SK-N-SH (cell line): ENCODE results near the gene PNPLA1. TPM values are rescaled to one million over a fixed set of nuclear protein-coding genes. Genes with fewer than 3 reads are reported as not detected.

Experiments used
- CTCF ChIA-PET: fragments of 300-600, 350-600 bp; formaldehyde crosslinking; extraction: SDS; loops from one replicate; lab custom pipeline; 2021; lab: Yijun Ruan, JAX
- POLR2A ChIA-PET: fragments of 350-600 bp; sonication (Branson Sonifier 250); formaldehyde crosslinking; extraction: SDS; loops from one replicate; lab custom pipeline; 2020; ENCODE audit warnings: antibody characterized with exemption, inconsistent platforms; lab: Yijun Ruan, JAX
- DNase-seq: peaks from one replicate; pipeline ENCODE4 v3.0.0; 2012
- H2AFZ ChIP-seq: fragments of 200-600 bp; sonication (generic); 2 replicates; pipeline ENCODE4 v1.8.1; 2016; ENCODE audit warnings: antibody characterized with exemption, mild to moderate bottlenecking, low read depth
- H3F3A ChIP-seq: fragments of 200-600 bp; sonication (generic); replicated peaks from 2 replicates; pipeline ENCODE3; 2016; ENCODE audit warnings: antibody characterized with exemption, mild to moderate bottlenecking; ENCODE audit not compliant: insufficient read depth
- H3K27ac ChIP-seq, 2 experiments: fragments of 200-500 bp in 1 of 2; fragments of 200-600 bp in 1 of 2; sonication (Bioruptor generic) in 1 of 2; sonication (generic), shearing (Covaris generic) in 1 of 2; 2 replicates each; pipeline versions ENCODE4 v1.5.1 to v1.6.1; 2014 to 2016; ENCODE audit warnings: low read depth in 2 of 2, inconsistent platforms in 1 of 2, low read length in 1 of 2, mild to moderate bottlenecking in 1 of 2, mixed read lengths in 1 of 2
- H3K27me3 ChIP-seq: fragments of 200-600 bp; sonication (generic), shearing (Covaris generic); 2 replicates; pipeline ENCODE4 v1.6.1; 2016; ENCODE audit warnings: mixed run types; ENCODE audit not compliant: insufficient read depth
- H3K36me3 ChIP-seq, 2 experiments: fragments of 200-500 bp in 1 of 2; fragments of 200-600 bp in 1 of 2; sonication (Bioruptor generic) in 1 of 2; sonication (generic) in 1 of 2; replicated peaks in 1 of 2; 2 replicates each; pipeline versions ENCODE3 to v1.5.1; 2014 to 2016; ENCODE audit warnings: low read length in 1 of 2, mild to moderate bottlenecking in 1 of 2; ENCODE audit not compliant: insufficient read depth in 2 of 2, control insufficient read depth in 1 of 2
- H3K4me1 ChIP-seq, 2 experiments: fragments of 200-500 bp in 1 of 2; fragments of 200-600 bp in 1 of 2; sonication (Bioruptor generic) in 1 of 2; sonication (generic), shearing (Covaris generic) in 1 of 2; 2 replicates each; pipeline versions ENCODE4 v1.5.1 to v1.6.1; 2014 to 2016; ENCODE audit warnings: low read depth in 1 of 2, low read length in 1 of 2, mixed run types in 1 of 2; ENCODE audit not compliant: insufficient read depth in 2 of 2, control insufficient read depth in 1 of 2
- H3K4me2 ChIP-seq: fragments of 200-600 bp; sonication (generic), shearing (Covaris generic); 2 replicates; pipeline ENCODE4 v1.6.1; 2017; ENCODE audit warnings: mixed run types
- H3K4me3 ChIP-seq, 2 experiments: fragments of 200-500 bp in 1 of 2; fragments of 200-600 bp in 1 of 2; sonication (Bioruptor generic) in 1 of 2; sonication (generic), shearing (Covaris generic) in 1 of 2; 2 replicates each; pipeline versions ENCODE4 v1.5.1 to v1.8.1; 2014 to 2016; ENCODE audit warnings: low read depth in 2 of 2, inconsistent platforms in 1 of 2, low read length in 1 of 2, mild to moderate bottlenecking in 1 of 2, mixed read lengths in 1 of 2, moderate library complexity in 1 of 2
- H3K79me2 ChIP-seq: fragments of 200-600 bp; sonication (generic); 2 replicates; pipeline ENCODE4 v1.8.1; 2017; ENCODE audit warnings: mild to moderate bottlenecking; ENCODE audit not compliant: insufficient read depth
- H3K9ac ChIP-seq: fragments of 200-600 bp; sonication (generic); 2 replicates; pipeline ENCODE4 v1.6.1; 2017; ENCODE audit warnings: mixed run types
- H3K9me2 ChIP-seq: fragments of 200-600 bp; sonication (generic); 2 replicates; pipeline ENCODE4 v1.6.1; 2017; ENCODE audit warnings: mixed run types
- H3K9me3 ChIP-seq: fragments of 200-600 bp; sonication (generic); 2 replicates; pipeline ENCODE4 v1.6.1; 2017; ENCODE audit warnings: mixed run types, mild to moderate bottlenecking, moderate library complexity
- H4K20me1 ChIP-seq: fragments of 200-600 bp; sonication (generic); 2 replicates; pipeline ENCODE4 v1.6.1; 2017; ENCODE audit warnings: mild to moderate bottlenecking, mixed run types; ENCODE audit not compliant: insufficient read depth
- CHD2 ChIP-seq: fragments of 150-350 bp; IDR thresholded peaks from 2 replicates; pipeline ENCODE4 v1.6.1; 2018; ENCODE audit warnings: low read length; ENCODE audit not compliant: partially characterized antibody
- CTCF ChIP-seq: fragments of 200-600 bp; sonication (generic); IDR thresholded peaks from 2 replicates; pipeline ENCODE4 v1.6.1; 2017; ENCODE audit warnings: antibody characterized with exemption, mild to moderate bottlenecking, moderate library complexity
- EP300 ChIP-seq, 2 experiments: IDR thresholded peaks; 2 replicates each; pipeline versions ENCODE4 v1.4.0 to v1.6.1; 2012; ENCODE audit warnings: borderline replicate concordance in 1 of 2, low read depth in 1 of 2, low read length in 1 of 2
- MEF2A ChIP-seq: IDR thresholded peaks from 2 replicates; pipeline ENCODE4 v1.4.0; 2012; ENCODE audit warnings: low read depth, borderline replicate concordance
- NRF1 ChIP-seq: IDR thresholded peaks from 2 replicates; pipeline ENCODE4 v1.6.1; 2012; ENCODE audit warnings: low read depth, mild to moderate bottlenecking, low read length
- RAD21 ChIP-seq: IDR thresholded peaks from 2 replicates; pipeline ENCODE4 v1.6.1; 2012; ENCODE audit warnings: mild to moderate bottlenecking, low read length
- RFX5 ChIP-seq: IDR thresholded peaks from 2 replicates; pipeline ENCODE4 v1.6.1; 2012; ENCODE audit warnings: mild to moderate bottlenecking, improper control_type of control experiment, low read length
- SIN3A ChIP-seq: IDR thresholded peaks from 2 replicates; pipeline ENCODE4 v1.6.1; 2012; ENCODE audit warnings: low read depth, mild to moderate bottlenecking, low read length, moderate library complexity, borderline replicate concordance
- WGBS: methylation state at CpG from one replicate; pipeline ENCODE4 v1.1.6; 2017; ENCODE audit warnings: low lambda C conversion rate; 5-methylcytosine and 5-hydroxymethylcytosine counted together
- polyA plus RNA-seq, 3 experiments: library from polyadenylated mRNA; depleted of rRNA; stranded (reverse); fragments of >200 nt; gene quantifications; 2 replicates each; pipeline ENCODE4 v1.2.3, GENCODE V29; 2012
- TF ChIP-seq, protein P1 (sequence below): IDR thresholded peaks from 2 replicates; pipeline ENCODE4 v1.6.1; 2012; ENCODE audit warnings: mild to moderate bottlenecking, low read depth, low read length, moderate library complexity
- TF ChIP-seq, protein P2 (sequence below): IDR thresholded peaks from 2 replicates; pipeline ENCODE4 v1.4.0; 2012; ENCODE audit warnings: low read depth
- TF ChIP-seq, protein P3 (sequence below): IDR thresholded peaks from 2 replicates; pipeline ENCODE4 v1.4.0; 2012; ENCODE audit warnings: low read depth, borderline replicate concordance

The PNPLA1 gene
- polyA plus RNA-seq, 1 of the 3 experiments (the other 2 are of a cell fraction), result not detected

GRCh38 chr6:36349240-36349639, 79.4 kb downstream of the PNPLA1 start:
- CTCF ChIA-PET, result interaction anchor here (0.8 to 9.3 kb wide), 5 partner anchors 9 to 74 kb away, joined by 3 to 69 read pairs (median 7); no protein-coding TSS in a partner anchor

GRCh38 chr6:36350082-36350481, 80.2 kb downstream of the PNPLA1 start:
- no peaks in the 10 kb centered on the region for H3K79me2 ChIP-seq
- no peaks in the 10 kb centered on the region for H3K27me3 ChIP-seq
- H3K4me2 ChIP-seq, result peak overlapping the region; percentile 8; the same call in 1 of the 2 replicates
- 96% methylated on average over 4 of the region's 4 CpGs for WGBS
- no peaks in the 10 kb centered on the region for H3K36me3 ChIP-seq
- H3K27ac ChIP-seq, result peak overlapping the region in 1 of 2 experiments; percentile 50; a peak in 2 of 4 replicates
- no peaks in the 10 kb centered on the region for H3F3A ChIP-seq
- no peak overlapping the region for H3K9ac ChIP-seq
- no peaks in the 10 kb centered on the region for H3K9me3 ChIP-seq
- 0 out of 2 replicates have a peak overlapping the region, but pooled peaks have one; percentile 44 for H2AFZ ChIP-seq
- H3K4me3 ChIP-seq, result no peak overlapping the region
- CTCF ChIA-PET, result interaction anchor here (1.0 to 9.3 kb wide), 3 partner anchors 10 to 47 kb away, joined by 3 to 69 read pairs (median 42); no protein-coding TSS in a partner anchor
- POLR2A ChIA-PET, result no interaction called here
- no peak for DNase-seq
- no peaks in the 10 kb centered on the region for H4K20me1 ChIP-seq
- H3K9me2 ChIP-seq, result no peaks in the 10 kb centered on the region
- no peak for TF ChIP-seq RAD21
- TF ChIP-seq, protein P1, sequence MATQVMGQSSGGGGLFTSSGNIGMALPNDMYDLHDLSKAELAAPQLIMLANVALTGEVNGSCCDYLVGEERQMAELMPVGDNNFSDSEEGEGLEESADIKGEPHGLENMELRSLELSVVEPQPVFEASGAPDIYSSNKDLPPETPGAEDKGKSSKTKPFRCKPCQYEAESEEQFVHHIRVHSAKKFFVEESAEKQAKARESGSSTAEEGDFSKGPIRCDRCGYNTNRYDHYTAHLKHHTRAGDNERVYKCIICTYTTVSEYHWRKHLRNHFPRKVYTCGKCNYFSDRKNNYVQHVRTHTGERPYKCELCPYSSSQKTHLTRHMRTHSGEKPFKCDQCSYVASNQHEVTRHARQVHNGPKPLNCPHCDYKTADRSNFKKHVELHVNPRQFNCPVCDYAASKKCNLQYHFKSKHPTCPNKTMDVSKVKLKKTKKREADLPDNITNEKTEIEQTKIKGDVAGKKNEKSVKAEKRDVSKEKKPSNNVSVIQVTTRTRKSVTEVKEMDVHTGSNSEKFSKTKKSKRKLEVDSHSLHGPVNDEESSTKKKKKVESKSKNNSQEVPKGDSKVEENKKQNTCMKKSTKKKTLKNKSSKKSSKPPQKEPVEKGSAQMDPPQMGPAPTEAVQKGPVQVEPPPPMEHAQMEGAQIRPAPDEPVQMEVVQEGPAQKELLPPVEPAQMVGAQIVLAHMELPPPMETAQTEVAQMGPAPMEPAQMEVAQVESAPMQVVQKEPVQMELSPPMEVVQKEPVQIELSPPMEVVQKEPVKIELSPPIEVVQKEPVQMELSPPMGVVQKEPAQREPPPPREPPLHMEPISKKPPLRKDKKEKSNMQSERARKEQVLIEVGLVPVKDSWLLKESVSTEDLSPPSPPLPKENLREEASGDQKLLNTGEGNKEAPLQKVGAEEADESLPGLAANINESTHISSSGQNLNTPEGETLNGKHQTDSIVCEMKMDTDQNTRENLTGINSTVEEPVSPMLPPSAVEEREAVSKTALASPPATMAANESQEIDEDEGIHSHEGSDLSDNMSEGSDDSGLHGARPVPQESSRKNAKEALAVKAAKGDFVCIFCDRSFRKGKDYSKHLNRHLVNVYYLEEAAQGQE, result no peak
- H3K4me1 ChIP-seq, result peaks cover 6 to 9% of the 10 kb centered on the region in 2 experiments; a peak in 2 of 4 replicates

More at GRCh38 chr6:36349240-36349639, 79.4 kb downstream of the PNPLA1 start:
- Histone ChIP-seq H3K4me2 (no peak overlapping the region), H3K9me3 (no peaks in the 10 kb centered on the region), H3K27me3 (no peaks in the 10 kb centered on the region), H3K9ac (no peak overlapping the region), H3F3A (no peaks in the 10 kb centered on the region), H3K79me2 (no peaks in the 10 kb centered on the region), H3K4me1 (peaks cover 6 to 9% of the 10 kb centered on the region in 2 experiments; a peak in 2 of 4 replicates), H4K20me1 (no peaks in the 10 kb centered on the region), H3K36me3 (no peaks in the 10 kb centered on the region), H3K9me2 (no peaks in the 10 kb centered on the region), H3K27ac (no peak overlapping the region), H2AFZ (no peak overlapping the region), H3K4me3 (no peak overlapping the region)
- POLR2A ChIA-PET, result no interaction called here
- WGBS, result 79% methylated on average over 6 of the region's 6 CpGs
- DNase-seq, result no peak
- TF ChIP-seq, protein P2, sequence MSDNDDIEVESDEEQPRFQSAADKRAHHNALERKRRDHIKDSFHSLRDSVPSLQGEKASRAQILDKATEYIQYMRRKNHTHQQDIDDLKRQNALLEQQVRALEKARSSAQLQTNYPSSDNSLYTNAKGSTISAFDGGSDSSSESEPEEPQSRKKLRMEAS, result no peak
- TF ChIP-seq MEF2A, result no peak
- TF ChIP-seq CHD2, result no peak
- no peak for TF ChIP-seq NRF1
- TF ChIP-seq CTCF, result no peak
- no peak for TF ChIP-seq SIN3A
- TF ChIP-seq RFX5, result no peak
- TF ChIP-seq, protein P3, sequence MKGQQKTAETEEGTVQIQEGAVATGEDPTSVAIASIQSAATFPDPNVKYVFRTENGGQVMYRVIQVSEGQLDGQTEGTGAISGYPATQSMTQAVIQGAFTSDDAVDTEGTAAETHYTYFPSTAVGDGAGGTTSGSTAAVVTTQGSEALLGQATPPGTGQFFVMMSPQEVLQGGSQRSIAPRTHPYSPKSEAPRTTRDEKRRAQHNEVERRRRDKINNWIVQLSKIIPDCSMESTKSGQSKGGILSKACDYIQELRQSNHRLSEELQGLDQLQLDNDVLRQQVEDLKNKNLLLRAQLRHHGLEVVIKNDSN, result no peak
- no peak for TF ChIP-seq EP300 (IDR thresholded peaks at IDR 0.05; ENCODE audit: borderline replicate concordance in 1 of 2, low read depth in 1 of 2, low read length in 1 of 2)
